Measurements from ENCODE around the gene AFF1. TPM values are rescaled to one million over a fixed set of nuclear protein-coding genes. Genes with fewer than 3 reads are reported as not detected.

AFF1 gene
- total and polyA plus RNA-seq, 2 experiments from 2014 or later, result 31.9 to 38.7 TPM

DNA sequence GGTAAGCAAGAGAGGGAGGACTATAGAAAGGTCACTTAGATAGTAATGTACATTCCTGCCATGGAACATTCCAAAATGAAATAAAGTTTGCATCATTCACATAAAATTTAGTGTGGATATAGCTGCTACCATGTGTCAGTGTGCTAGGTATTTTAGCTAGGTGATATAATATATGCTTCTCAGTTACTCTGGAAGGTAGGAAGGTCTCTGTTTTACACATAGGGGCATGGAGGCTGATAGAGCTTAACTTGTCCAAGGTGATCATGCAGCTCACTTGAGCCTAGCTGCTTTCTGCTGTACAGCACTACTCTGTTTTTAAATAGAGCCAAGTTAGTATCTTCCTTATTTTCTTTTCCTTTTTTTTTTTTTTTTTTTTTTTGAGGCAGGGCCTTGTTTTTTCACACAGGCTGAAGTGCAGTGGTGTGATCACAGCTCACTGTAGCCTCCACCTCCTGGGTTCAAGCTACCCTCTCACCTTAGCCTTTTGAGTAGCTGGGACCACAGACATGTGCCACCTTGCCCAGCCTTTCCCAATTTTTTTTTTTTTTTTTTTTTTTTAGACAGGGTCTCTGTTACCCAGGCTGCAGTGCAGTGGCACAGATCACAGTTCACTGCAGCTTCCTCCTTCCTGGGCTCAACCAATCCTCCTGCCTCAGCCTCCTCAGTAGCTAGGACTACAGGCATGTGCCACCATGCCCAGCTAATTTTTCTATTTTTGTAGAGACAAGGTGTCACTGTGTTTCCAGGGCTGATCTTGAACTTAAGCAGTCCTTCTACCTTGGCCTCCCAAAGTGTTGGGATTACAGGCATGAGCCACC lies 10.4 kb downstream of the AFF1 start:
- DNase-seq (ENCODE audit: low spot score), result no peak
- no peaks in the 10 kb centered on the region for H3K36me3 ChIP-seq (replicated peaks; ENCODE audit: insufficient read depth, low read depth)
- H3K4me1 ChIP-seq (ENCODE audit: insufficient read depth), result peaks cover 18% of the 10 kb centered on the region
- H3K9me2 ChIP-seq (replicated peaks; ENCODE audit: insufficient read depth), result no peaks in the 10 kb centered on the region
- H3K27me3 ChIP-seq, result no peaks in the 10 kb centered on the region
- no peaks in the 10 kb centered on the region for H4K20me1 ChIP-seq (ENCODE audit: insufficient read depth, poor library complexity, severe bottlenecking)
- H3K4me3 ChIP-seq, result no peak overlapping the region
- H3K79me2 ChIP-seq, result peaks cover 83% of the 10 kb centered on the region
- H2AFZ ChIP-seq, result no peak overlapping the region
- no peaks in the 10 kb centered on the region for H3K9me3 ChIP-seq (ENCODE audit: low read depth)
- TF ChIP-seq EZH2phosphoT487 (IDR thresholded peaks at IDR 0.05; ENCODE audit: low read depth, severe bottlenecking, unreplicated experiment) (no peak), EZH2 (IDR thresholded peaks at IDR 0.05; ENCODE audit: borderline replicate concordance) (no peak)
- H3K4me2 ChIP-seq, result no peak overlapping the region
- no peak overlapping the region for H3K27ac ChIP-seq

DNA sequence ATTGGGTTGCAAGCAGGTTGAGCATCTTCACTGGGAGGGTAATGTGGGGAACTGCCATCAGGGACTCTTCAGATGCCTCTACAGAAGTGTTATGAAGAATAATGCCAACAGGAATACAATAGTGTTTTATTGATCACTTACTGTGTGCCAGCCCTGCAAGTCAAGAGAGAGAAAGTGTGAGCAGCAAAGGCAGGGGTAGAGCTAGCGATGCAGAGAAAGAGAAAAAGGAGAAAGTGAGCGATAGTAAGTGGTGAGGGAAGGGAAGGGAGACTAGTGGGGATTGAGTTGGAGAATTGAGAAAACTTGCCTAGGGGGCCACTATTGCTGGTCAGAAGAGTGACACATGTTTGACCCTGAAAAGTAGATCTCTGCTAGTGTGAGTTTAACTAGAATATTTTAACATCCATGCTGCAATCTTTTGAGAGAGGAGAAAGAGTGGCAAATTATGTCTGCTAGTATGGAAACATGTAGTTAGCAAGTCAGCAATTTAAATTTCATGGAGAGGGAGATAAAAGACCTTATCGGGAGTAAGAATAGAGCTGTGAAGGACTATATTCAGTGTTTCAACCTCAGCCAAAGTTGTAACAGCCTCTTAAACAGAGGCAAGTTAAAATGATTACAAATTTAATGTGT lies 12.2 kb downstream of the AFF1 start:
- no peak for DNase-seq (ENCODE audit: low spot score)
- TF ChIP-seq EZH2phosphoT487 (IDR thresholded peaks at IDR 0.05; ENCODE audit: low read depth, severe bottlenecking, unreplicated experiment), result no peak
- no peak for TF ChIP-seq EZH2 (IDR thresholded peaks at IDR 0.05; ENCODE audit: borderline replicate concordance)
- TF ChIP-seq, protein P1, sequence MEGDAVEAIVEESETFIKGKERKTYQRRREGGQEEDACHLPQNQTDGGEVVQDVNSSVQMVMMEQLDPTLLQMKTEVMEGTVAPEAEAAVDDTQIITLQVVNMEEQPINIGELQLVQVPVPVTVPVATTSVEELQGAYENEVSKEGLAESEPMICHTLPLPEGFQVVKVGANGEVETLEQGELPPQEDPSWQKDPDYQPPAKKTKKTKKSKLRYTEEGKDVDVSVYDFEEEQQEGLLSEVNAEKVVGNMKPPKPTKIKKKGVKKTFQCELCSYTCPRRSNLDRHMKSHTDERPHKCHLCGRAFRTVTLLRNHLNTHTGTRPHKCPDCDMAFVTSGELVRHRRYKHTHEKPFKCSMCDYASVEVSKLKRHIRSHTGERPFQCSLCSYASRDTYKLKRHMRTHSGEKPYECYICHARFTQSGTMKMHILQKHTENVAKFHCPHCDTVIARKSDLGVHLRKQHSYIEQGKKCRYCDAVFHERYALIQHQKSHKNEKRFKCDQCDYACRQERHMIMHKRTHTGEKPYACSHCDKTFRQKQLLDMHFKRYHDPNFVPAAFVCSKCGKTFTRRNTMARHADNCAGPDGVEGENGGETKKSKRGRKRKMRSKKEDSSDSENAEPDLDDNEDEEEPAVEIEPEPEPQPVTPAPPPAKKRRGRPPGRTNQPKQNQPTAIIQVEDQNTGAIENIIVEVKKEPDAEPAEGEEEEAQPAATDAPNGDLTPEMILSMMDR (IDR thresholded peaks at IDR 0.05; ENCODE audit: poor library complexity), result no peak
- Histone ChIP-seq H3K27me3 (no peaks in the 10 kb centered on the region), H3K4me2 (peak overlapping the region; percentile 1), H3K27ac (no peak overlapping the region), H3K9me3 (ENCODE audit: low read depth) (no peaks in the 10 kb centered on the region), H2AFZ (no peak overlapping the region), H3K4me1 (ENCODE audit: insufficient read depth) (peaks cover 9% of the 10 kb centered on the region), H3K36me3 (replicated peaks; ENCODE audit: insufficient read depth, low read depth) (no peaks in the 10 kb centered on the region), H4K20me1 (ENCODE audit: insufficient read depth, poor library complexity, severe bottlenecking) (no peaks in the 10 kb centered on the region), H3K4me3 (no peak overlapping the region), H3K9me2 (replicated peaks; ENCODE audit: insufficient read depth) (no peaks in the 10 kb centered on the region), H3K79me2 (peaks cover 76% of the 10 kb centered on the region)
- 79% methylated on average over 3 of the region's 3 CpGs for WGBS (ENCODE audit: low lambda C conversion rate, missing lambda C conversion rate)

DNA sequence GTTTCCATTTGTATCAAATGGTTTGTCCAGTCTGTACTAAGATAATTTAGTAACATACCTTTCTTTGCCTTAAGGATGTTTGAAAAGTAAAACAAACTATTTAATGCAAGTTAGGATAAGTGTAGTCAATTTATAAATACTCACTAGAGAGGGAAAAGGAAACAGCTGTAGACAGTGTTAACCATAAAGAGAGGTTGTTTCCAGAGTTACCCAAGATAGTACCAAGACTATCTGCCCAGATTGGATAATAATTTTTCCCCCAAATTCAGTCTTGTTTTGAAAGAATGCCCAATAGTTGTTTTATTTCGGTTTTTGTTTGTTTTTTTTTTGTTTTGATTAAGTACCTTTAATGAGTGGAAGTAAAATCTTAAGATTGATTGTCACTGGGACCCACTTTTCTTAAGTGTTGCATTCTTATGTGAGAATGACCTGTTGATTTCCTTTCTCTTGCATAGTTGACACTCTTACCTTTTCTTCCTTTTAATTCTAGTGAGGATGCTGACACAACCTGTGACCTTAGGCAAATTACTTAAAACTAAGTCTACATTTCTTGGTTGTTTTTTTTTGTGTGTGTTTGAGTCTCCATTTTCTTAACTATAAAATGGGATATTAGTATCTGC lies 12.8 kb downstream of the AFF1 start:
- peak overlapping the region; percentile 1 for H3K4me2 ChIP-seq
- H3K4me1 ChIP-seq (ENCODE audit: insufficient read depth), result peaks cover 6% of the 10 kb centered on the region

More for the DNA sequence above, 12.8 kb downstream of the AFF1 start:
- 19% methylated on average over 1 of the region's 1 CpG for WGBS (ENCODE audit: low lambda C conversion rate, missing lambda C conversion rate)
- Histone ChIP-seq H3K27me3 (no peaks in the 10 kb centered on the region), H3K9me2 (replicated peaks; ENCODE audit: insufficient read depth) (no peaks in the 10 kb centered on the region), H3K4me3 (no peak overlapping the region), H3K27ac (no peak overlapping the region), H2AFZ (no peak overlapping the region), H3K36me3 (replicated peaks; ENCODE audit: insufficient read depth, low read depth) (no peaks in the 10 kb centered on the region), H3K9me3 (ENCODE audit: low read depth) (no peaks in the 10 kb centered on the region), H3K79me2 (peaks cover 77% of the 10 kb centered on the region), H4K20me1 (ENCODE audit: insufficient read depth, poor library complexity, severe bottlenecking) (no peaks in the 10 kb centered on the region)
- no peak for DNase-seq (ENCODE audit: low spot score)
- TF ChIP-seq EZH2phosphoT487 (IDR thresholded peaks at IDR 0.05; ENCODE audit: low read depth, severe bottlenecking, unreplicated experiment) (no peak), EZH2 (IDR thresholded peaks at IDR 0.05; ENCODE audit: borderline replicate concordance) (no peak)
- TF ChIP-seq, protein P1 (IDR thresholded peaks at IDR 0.05; ENCODE audit: poor library complexity), result no peak
